SH-SY5Y (cell line): ENCODE data around the gene ORAI2.

Experiments
- GATA2 ChIP-seq: IDR thresholded peaks from 2 replicates; pipeline ENCODE4 v1.6.1; 2011; ENCODE audit warnings: mild to moderate bottlenecking, low read depth, low read length
- GATA3 ChIP-seq: IDR thresholded peaks from 2 replicates; pipeline ENCODE4 v1.6.1; 2011; ENCODE audit warnings: low read depth, mild to moderate bottlenecking, low read length, moderate library complexity

DNA sequence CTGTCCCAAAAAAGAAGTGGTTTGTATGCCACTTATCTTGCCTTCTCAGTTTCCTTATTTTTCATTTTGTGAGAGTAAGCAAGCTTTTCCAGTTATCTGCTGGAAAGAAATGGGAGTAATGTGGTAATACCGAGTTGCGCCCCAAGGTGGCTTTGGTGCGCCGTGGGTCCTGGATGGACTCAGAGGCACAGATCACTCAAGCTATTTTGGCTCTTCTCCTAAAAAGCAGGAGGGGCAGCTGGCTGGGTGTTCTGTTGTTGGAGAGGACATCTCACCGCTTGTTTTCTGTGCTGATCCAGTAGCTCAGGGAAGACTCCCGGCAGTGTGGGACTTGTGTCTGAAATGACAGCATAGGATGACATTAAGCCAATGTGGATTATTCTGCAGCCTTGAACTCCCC, 20.8 kb upstream of the ORAI2 start:
- no peak for TF ChIP-seq GATA2
- no peak for TF ChIP-seq GATA3
